A172 (cell line): ENCODE data around the gene PKP2. TPM values are rescaled to one million over a fixed set of nuclear protein-coding genes. Genes with fewer than 3 reads are reported as not detected.
"Not testable (repeated sequence)": the region's sequence is repeated elsewhere in the genome, so short reads cannot be mapped to it uniquely, and the experiment has no call there.

ENCODE experiments used
- DNase-seq: peaks from one replicate; pipeline ENCODE4 v3.0.0-alpha.2; 2015; ENCODE audit warnings: low spot score
- total RNA-seq: library from RNA; depleted of rRNA; stranded (reverse); fragments of >200 nt; shearing (Covaris generic); gene quantifications from 2 replicates; pipeline ENCODE4 v1.2.3, GENCODE V29; 2014

PKP2 gene
- total RNA-seq, 1 experiment from 2014 or later, result 57.3 TPM

DNA sequence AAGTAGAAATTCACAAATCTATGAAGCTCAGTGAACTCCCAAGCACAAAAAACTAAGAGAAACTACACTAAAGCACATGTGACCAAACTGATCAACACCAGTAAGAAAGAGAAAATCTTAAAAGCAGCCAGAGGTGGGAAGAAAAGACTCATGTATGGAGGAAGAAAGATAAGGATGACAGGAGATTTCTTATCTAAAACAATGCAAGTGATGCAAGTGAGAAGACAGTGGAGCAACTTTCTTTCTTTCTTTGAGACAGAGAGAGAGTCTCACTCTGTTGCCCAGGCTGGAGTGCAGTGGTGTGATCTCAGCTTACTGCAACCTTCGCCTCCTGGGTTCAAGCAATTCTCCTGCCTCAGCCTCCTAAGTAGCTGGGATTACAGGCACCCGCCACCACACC lies 34.9 kb downstream of the PKP2 start:
- not testable (repeated sequence) for DNase-seq

DNA sequence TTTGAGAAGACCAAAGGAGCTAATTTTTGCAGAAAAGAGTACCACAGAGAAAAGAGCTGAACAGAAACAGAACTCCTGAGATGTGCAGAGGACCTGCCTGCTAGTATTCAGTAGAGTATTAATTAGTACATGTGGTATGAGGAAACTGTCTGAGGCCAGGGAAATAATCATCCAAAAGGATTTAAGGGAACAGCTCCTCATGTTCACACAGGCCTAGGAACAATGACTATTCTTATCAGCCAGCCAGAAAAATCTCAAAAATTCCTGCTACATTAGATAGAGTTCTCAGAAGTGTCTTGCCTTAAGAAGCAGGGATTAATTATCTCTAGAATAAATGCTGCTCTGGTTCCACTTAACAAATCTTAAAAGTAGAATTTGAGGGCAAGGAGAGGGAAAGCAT lies 36.4 kb downstream of the PKP2 start:
- DNase-seq, result no peak

DNA sequence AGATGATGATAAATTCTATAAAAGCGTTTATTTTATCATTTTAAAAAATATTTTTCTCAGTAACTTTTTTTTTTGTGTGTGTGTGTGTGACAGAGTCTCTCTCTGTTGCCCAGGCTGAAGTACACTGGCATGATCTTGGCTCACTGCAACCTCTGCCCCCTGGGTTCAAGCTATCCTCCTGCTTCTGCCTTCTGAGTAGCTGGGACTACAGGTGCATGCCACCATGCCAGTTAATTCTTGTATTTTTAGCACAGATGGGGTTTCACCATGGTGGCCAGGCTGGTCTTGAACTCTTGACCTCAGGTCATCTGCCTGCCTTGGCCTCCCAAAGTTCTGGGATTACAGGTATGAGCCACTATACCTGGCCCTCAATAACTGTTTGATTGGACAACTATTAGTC lies 37.2 kb downstream of the PKP2 start:
- DNase-seq, result no peak

DNA sequence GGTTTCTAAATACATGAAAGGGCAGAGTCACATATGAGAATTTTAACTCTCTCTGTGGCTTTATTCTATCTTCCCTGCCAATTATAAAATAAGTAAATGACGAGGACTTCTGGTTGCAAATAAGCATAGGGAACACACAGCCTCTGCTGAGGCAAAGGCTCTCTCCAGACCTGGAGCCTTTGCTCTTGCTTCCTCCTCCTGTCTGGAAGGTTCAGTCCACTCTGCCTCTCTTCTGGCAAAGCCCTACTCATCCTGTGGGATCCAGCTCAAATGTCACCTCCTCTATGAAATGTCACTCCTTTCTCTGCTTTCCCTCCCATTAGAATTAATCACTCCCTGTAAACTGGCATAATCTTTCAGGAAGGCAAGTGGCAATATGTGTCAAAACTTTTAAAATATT lies 41.9 kb downstream of the PKP2 start:
- DNase-seq, result no peak

DNA sequence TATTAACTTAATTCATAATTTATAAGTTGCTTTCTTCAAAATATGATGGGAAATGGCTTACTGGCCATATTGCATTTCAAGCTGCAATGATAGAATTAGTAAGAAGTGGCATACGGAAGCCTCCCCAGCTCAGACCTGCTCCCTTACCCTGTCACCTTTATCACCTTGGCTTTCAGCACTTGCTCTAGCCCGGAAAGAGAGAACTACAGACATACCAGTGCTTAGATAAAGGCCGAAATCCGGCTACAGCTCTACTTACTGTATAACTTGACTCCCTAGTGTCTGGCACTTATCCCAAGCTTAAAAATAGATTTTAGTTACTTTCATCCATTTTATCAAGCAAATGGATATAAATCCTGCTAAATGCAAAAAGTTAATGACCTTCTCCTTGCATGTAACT lies 42.5 kb downstream of the PKP2 start:
- no peak for DNase-seq

DNA sequence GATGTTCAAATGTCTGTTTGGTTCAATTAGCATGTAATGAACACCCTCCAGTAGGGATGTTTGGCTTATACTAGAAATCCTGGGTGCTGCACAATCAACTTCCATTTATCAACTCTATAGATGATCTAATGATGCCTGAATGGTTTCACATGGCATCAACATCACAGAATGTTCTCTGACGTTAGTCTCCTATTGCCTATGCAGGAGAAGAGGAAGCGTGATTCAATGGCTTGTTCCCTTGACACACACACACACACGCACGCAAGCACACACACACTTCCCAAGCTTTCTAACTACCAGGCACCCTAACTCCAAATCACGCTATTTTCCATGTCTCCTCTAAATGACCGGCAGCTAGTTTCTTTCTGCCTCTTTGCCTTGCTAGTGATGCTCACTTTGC lies 49.3 kb downstream of the PKP2 start:
- no peak for DNase-seq

DNA sequence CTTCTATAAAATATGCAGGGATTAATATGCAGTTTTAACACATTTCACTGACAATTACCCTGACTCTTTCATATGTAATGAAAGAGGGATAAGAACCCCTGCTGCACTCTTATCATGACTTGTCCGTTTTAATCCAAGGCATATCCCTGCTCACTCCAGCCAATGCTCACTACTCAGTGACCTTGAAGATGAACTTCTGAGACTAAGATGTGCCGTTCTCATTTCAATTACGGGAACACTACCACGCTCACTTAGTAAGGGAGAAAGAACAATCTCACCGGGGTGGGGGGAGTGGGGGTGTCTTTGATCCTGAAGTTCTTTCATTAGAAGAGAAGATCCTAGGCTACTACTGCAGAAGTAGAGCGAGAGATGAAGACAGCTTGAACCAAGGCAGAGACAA lies 50.5 kb downstream of the PKP2 start:
- no peak for DNase-seq

DNA sequence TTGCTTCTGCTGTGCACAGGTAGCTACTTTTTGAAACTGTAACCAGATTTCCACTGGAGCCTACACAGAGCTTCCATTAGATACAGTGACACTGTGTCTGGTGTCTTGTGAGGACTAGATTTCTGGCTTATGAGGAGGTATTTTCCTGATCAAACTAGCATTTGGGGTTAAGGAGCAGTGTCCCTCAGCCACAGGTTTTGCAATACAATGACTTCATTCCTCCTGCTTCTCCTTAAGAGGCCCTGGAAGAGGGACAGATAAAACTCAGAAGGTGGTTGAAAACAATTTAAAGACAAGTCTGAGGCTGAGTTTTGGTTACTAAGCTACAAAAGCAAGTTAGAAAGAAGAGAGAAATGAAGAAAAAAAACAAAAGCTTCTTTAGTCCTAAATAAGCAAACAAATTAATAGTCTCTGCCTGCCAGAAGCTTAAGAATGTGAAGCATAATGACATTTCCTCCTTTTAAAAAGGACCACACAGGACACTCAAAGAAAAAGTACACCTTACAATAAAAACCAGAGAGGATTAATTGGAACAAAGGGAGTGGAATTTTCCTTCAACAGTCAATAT lies 53.0 kb downstream of the PKP2 start:
- no peak for DNase-seq

DNA sequence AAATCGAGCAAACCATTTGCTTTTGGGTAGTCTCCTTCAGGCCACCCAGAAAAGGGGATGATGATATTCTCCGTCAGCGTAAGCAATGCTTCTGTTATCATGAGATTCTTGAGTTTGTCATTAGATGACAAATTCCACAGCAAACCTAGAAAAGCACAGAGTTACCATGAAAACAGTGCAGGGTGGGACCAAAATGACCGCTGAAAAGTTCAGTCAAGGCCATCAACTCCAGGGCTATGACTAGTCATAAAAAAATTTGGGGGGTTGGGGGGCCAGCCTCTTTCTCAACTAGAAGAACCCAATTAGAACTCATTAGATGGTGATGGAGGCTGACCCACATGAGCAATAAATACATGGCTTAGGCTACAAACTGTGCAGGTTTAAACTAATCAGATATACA lies 55.5 kb downstream of the PKP2 start:
- peak; percentile 72 for DNase-seq

DNA sequence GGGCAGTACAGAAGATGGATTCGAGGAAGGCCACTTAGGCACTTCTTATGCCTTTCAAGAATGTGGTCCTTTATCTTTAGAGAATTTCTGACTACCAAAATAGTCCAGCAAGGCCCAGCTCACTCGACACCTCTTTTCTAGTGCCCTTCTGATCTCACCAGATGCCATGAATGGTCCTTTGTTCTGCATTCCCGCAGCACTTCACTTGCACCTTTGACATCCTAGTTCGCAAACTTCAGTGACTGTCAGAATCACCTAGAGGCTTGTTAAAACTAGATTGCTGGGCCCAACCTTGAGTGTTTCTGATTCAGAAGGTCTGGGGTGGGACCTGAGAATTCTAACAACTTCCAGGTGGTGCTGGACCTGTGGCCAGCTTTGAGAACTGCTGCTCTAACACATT lies 56.7 kb downstream of the PKP2 start:
- no peak for DNase-seq

DNA sequence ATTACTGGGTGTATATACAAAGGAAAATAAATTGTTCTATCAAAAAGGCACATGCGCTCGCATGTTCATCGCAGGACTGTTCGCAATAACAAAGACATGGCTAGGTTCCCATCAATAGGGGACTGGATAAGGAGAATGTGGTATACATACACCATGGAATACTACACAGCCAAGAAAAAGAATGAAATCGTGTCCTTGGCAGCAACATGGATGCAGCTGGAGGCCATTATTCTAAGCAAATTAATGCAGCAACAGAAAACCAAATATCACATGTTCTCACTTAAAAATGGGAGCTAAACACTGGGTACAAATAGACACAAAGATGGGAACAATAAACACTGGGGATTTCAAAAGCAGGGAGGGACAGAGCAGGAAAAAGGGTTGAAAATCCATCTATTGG lies 58.6 kb downstream of the PKP2 start:
- DNase-seq, result no peak

DNA sequence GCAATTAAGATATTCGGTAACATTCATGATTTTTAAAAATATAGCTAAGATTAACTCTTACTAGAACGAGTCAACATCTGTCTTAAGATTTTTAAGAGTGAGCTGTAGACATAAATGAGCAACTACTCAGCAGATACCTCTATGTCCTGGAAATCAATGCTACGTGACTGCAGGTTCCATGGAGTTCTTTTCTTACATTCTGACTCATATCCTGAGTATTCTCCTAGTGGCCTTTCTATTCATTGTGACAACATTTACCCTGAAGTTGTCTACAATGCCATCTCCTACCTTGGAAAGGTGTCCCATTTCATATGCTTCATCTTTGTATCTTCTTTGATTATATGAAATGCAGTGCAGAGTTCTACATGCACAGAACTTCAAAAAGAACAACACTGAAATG lies 59.9 kb downstream of the PKP2 start:
- peak; percentile 12 for DNase-seq

DNA sequence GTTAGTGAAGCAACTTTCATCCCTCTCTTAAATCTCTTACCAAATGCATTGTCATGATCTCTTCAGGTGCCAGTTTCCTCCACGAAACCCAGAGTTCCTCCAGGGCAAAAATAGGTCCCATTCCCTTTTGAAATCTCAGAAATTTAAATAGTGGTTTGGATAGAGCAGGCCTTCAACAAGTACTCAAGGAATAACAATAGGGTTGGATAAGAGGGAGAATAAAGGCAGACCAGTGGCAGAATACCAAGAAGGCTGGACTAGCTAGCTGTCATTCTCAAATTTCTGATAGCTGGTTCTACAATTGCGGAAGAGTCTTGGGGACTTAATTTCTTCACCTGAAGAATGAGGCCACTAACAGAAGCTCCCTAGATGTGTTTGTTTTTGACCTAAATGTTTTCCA lies 62.5 kb downstream of the PKP2 start:
- DNase-seq, result no peak

DNA sequence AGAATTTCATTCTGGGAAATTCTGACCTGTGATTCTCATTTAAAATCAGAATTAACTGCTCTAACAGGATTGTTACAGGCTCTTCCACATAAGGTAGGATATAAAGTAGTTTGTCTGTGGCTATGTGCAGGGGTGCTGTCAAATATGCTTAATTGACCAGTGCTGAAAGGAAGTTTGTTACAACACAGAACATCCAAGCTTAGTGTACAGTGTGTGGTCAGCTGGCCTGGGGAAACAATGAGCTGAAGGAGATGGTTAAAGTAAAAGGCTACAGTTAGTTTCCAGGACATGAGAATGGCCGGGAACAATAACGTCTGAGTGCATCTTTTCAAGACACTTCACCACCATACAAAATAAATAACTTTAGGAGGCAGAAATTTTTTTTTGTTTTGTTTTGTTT lies 68.0 kb downstream of the PKP2 start:
- DNase-seq, result peak; percentile 33

DNA sequence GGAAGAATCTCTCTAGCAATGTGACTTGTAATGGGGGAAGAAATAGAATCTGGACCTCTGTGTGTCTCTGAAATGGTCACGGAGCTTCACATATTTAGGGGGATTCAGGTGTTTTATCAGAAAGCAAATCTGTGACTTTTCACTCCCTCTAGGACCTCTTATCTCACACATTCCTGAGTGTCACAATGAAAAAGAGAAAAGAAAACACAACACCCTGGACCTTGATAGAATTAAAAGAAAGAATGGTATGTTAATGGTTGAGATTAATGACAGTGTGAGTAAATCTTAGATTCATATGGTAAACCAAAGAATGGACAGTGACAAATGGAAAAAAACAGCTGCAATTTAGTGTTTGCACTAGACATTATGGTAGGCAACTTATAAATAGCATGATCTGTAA lies 68.5 kb downstream of the PKP2 start:
- peak; percentile 46 for DNase-seq

DNA sequence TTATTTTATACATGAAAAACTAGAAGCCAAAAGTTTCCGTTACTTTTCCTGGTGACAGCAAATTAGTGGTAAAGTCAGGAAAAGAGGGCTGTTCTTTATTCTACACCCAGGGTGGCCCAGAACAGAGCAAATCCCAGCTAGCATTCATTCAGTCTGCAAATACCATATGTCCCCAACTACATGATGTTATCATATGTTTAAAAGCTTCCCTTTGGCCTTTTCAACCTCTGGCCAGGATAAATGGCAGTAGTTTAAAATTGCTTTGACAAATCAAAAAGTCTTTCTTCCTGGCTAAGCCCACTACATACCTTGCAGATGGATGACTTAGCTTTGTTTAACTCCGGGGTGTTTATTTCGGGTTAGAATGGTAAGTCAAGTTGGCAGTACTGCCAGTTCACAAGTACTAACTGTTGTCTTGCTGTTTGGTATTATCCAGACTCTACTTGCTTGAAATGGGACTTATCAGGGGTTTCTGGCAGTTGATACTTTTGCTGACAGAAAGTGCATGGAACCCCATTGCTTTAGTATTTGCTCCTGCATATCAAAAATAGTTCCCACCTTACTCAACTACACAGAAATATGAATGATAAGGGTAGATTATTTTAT lies 69.7 kb downstream of the PKP2 start:
- no peak for DNase-seq

DNA sequence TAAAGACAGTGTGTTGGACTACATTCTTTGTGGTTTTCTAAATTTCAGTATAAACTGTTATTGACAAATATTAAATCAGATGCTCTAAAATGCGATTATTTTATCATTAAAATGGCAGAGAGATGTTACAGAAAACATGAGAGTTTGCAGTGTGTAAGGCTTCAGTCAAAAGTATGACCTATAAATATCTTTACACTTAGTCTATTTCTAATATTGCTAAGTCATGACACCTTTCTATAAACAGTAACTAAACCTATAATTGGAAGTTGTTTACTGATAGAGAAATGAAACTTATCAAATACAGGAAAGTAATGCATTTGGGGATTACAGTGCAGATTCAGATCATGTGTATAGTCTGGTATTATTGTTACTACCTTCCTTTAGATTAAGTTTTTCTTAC lies 72.0 kb downstream of the PKP2 start:
- no peak for DNase-seq

DNA sequence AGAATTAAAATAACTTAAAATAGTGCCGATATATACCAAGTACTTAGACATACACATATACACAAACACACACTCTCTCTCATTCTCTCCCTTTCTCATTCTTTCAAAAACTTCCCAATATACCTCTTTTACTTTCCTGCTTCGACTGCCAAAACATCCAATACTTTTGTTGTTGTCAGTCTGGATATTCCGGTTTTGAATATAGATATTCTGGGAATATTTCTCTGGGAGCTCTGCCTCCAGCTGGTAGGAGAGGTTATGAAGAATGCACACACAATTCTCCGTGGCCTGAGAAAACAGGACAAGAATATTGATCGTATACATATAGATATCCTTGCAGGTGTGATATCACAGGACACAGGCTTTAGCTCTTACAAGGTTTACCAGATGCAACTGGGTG lies 74.2 kb downstream of the PKP2 start:
- no peak for DNase-seq

DNA sequence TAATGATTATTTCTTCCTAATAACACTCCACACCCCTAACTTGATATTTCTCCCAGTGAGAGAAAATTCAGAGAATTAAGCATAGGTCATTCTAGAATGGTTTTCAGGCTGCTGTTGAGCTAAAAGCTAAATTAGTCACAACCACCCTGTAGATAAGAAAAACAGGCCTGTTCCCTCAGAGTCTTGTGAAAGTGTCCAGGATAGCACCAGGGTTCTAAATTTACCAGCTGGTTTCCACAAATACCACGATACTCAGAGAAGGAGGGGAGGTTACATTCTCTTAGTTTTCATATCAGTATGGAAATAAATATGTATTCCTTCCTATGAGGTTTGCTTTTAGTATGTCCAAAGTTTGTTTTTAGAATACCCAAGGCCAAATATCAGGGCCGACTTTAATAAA lies 74.9 kb downstream of the PKP2 start:
- peak; percentile 20 for DNase-seq

DNA sequence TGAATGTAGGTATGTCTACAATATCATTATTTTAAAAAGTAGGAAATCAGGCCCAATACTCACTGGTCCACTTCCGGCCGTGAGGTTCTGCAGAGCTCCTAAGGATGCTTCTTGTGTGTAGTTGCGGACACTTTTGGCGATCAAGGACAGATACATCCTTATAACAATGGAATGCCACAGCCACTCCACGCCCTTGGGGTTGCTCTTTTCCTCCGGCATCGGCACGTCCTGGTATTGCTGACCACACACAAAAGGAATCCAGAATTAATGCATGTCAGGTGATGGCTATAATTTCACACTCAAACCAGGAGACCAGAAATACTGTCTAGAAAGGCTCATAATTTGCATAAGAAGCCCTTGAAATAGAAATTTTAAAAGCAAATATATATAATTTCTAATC lies 75.3 kb downstream of the PKP2 start:
- peak; percentile 64 for DNase-seq

DNA sequence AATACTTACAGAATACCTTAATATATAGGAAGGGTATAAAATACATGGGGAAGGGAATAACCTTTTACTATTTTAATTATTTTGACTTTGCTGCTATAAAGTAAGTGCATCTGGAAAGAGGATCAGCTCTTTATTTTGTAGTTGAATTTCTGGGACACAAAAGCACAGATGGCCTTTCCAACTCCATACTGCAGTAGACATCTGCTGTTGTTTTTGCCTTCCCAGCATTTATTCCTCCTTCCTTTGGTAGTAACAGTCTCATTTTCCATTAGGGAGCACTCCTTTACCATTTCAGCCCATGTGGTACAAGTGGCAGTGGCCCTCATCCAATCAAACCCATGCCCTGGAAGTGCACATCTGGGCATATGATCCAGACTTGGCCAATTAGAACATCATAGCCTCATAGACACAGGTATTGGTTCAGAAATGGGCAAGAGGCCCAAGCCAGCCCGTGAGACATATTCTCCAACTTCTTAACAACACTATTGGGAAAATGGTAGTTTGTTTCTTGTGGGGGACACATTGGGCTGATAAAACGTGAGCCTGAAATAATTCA lies 76.1 kb downstream of the PKP2 start:
- no peak for DNase-seq

DNA sequence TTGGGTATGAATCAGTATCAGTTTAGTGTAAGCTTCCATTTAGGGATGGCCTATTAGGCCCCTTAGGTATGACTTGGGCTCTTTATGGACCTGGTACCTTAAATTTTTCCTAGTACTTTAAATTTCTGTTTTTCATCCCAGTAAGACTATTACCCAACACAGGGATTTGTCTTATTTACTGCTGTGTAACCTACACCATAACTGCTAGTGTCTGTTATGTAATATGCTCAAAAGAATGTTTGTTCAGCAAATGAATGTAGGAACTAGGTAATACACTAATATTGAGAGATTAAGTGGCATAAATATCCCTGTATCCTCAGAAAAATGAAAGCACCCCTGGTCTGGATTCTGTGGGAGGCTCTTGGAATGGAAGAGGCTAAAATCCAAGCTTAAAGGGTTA lies 77.2 kb downstream of the PKP2 start:
- no peak for DNase-seq

DNA sequence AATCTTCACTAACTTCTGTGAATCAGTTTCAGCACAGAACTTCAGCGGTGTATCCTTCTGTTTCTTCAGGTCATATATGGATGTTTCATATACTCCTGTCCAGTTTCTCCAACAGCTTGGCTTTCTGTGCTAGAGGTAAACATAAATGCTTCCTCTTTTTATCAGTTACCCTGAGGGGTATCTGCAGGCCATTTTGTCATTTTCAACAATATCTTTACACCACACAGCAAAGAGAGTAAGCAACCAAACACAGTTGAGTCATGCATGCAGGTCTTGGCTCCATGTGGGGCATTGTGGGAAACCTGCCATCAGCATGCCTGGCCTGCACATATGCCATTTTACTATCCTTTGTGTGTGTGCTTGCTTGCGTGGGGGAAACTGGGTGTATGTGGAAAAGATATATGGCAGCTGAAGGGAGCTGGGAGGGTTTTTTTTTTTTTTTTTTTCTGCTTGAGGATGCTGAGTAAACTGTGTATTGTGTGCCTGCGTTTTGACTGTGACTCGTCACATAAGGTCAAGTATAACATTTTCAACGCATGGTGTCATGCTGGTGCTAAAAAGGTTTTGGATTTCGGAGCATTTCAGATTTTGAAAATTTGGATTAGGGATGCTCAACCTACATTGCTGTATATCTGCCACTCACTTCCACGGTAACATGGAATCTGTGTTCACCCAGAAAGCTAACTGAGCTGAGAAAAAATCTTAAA lies 84.7 kb downstream of the PKP2 start:
- peak; percentile 8 for DNase-seq
